ENCODE measurements around the gene AFM. TPM values are rescaled to one million over a fixed set of nuclear protein-coding genes. Genes with fewer than 3 reads are reported as not detected.

Gene AFM
- total and polyA plus RNA-seq, 10 of the 15 experiments (the other 5 are each of a cell fraction or from before 2014, with no cell fraction given): not detected

DNA sequence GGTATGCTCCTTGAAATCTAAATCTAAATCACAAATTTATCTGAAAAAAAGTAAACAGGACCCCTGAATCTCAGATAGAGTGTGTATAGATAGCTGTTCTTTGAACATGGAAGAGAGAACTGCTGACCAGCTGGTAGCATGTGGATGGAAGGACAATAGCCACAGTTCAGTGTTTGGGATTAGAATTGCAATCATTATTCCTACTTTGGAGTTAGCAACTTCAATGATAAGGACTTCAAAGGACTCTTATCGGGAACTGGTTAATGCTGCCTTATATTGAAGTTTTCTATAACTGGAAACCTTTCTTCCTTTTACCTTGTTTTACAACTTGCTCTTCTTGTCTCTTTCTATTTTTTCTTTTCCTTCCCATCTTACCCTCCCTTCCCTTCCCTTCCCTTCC lies 5.0 kb downstream of the AFM start:
- H3K9me3 ChIP-seq (replicated peaks; ENCODE audit: control insufficient read depth, insufficient read depth, low read length): no peaks in the 10 kb centered on the region
- ATAC-seq (no peak), DNase-seq (ENCODE audit: low read depth, low spot score) (no peak), FAIRE-seq (no peak)
- SMC1A ChIA-PET (ENCODE audit: uncharacterized antibody, unreplicated experiment): no interaction called here
- intact Hi-C loops (cut with micrococcal nuclease; ENCODE audit: unreplicated experiment): no loop called here
- H2AFZ ChIP-seq (ENCODE audit: control insufficient read depth, low read depth, low read length): no peak overlapping the region
- no peak overlapping the region for H3K9ac ChIP-seq (ENCODE audit: control insufficient read depth, insufficient read depth, low read length)
- no TSS peak for BruUV-seq (replicated peaks)
- no peaks in the 10 kb centered on the region for H4K20me1 ChIP-seq (ENCODE audit: control insufficient read depth, insufficient read depth)
- TF ChIP-seq, protein P1, sequence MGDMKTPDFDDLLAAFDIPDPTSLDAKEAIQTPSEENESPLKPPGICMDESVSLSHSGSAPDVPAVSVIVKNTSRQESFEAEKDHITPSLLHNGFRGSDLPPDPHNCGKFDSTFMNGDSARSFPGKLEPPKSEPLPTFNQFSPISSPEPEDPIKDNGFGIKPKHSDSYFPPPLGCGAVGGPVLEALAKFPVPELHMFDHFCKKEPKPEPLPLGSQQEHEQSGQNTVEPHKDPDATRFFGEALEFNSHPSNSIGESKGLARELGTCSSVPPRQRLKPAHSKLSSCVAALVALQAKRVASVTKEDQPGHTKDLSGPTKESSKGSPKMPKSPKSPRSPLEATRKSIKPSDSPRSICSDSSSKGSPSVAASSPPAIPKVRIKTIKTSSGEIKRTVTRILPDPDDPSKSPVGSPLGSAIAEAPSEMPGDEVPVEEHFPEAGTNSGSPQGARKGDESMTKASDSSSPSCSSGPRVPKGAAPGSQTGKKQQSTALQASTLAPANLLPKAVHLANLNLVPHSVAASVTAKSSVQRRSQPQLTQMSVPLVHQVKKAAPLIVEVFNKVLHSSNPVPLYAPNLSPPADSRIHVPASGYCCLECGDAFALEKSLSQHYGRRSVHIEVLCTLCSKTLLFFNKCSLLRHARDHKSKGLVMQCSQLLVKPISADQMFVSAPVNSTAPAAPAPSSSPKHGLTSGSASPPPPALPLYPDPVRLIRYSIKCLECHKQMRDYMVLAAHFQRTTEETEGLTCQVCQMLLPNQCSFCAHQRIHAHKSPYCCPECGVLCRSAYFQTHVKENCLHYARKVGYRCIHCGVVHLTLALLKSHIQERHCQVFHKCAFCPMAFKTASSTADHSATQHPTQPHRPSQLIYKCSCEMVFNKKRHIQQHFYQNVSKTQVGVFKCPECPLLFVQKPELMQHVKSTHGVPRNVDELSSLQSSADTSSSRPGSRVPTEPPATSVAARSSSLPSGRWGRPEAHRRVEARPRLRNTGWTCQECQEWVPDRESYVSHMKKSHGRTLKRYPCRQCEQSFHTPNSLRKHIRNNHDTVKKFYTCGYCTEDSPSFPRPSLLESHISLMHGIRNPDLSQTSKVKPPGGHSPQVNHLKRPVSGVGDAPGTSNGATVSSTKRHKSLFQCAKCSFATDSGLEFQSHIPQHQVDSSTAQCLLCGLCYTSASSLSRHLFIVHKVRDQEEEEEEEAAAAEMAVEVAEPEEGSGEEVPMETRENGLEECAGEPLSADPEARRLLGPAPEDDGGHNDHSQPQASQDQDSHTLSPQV (IDR thresholded peaks at IDR 0.05): no peak
- TF ChIP-seq IKZF2 (IDR thresholded peaks at IDR 0.05) (no peak), IRF4 (IDR thresholded peaks at IDR 0.05; ENCODE audit: low read depth, low read length) (no peak), HCFC1 (IDR thresholded peaks at IDR 0.05; ENCODE audit: low read length) (no peak), ASH2L (IDR thresholded peaks at IDR 0.05; ENCODE audit: borderline replicate concordance, low read depth) (no peak), TARDBP (IDR thresholded peaks at IDR 0.05; ENCODE audit: borderline replicate concordance) (no peak), STAT1 (conservative IDR thresholded peaks at IDR 0.05) (no peak)
- TF ChIP-seq, protein P2, sequence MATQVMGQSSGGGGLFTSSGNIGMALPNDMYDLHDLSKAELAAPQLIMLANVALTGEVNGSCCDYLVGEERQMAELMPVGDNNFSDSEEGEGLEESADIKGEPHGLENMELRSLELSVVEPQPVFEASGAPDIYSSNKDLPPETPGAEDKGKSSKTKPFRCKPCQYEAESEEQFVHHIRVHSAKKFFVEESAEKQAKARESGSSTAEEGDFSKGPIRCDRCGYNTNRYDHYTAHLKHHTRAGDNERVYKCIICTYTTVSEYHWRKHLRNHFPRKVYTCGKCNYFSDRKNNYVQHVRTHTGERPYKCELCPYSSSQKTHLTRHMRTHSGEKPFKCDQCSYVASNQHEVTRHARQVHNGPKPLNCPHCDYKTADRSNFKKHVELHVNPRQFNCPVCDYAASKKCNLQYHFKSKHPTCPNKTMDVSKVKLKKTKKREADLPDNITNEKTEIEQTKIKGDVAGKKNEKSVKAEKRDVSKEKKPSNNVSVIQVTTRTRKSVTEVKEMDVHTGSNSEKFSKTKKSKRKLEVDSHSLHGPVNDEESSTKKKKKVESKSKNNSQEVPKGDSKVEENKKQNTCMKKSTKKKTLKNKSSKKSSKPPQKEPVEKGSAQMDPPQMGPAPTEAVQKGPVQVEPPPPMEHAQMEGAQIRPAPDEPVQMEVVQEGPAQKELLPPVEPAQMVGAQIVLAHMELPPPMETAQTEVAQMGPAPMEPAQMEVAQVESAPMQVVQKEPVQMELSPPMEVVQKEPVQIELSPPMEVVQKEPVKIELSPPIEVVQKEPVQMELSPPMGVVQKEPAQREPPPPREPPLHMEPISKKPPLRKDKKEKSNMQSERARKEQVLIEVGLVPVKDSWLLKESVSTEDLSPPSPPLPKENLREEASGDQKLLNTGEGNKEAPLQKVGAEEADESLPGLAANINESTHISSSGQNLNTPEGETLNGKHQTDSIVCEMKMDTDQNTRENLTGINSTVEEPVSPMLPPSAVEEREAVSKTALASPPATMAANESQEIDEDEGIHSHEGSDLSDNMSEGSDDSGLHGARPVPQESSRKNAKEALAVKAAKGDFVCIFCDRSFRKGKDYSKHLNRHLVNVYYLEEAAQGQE (IDR thresholded peaks at IDR 0.05; ENCODE audit: low read depth, low read length): no peak
- TF ChIP-seq, protein P3, sequence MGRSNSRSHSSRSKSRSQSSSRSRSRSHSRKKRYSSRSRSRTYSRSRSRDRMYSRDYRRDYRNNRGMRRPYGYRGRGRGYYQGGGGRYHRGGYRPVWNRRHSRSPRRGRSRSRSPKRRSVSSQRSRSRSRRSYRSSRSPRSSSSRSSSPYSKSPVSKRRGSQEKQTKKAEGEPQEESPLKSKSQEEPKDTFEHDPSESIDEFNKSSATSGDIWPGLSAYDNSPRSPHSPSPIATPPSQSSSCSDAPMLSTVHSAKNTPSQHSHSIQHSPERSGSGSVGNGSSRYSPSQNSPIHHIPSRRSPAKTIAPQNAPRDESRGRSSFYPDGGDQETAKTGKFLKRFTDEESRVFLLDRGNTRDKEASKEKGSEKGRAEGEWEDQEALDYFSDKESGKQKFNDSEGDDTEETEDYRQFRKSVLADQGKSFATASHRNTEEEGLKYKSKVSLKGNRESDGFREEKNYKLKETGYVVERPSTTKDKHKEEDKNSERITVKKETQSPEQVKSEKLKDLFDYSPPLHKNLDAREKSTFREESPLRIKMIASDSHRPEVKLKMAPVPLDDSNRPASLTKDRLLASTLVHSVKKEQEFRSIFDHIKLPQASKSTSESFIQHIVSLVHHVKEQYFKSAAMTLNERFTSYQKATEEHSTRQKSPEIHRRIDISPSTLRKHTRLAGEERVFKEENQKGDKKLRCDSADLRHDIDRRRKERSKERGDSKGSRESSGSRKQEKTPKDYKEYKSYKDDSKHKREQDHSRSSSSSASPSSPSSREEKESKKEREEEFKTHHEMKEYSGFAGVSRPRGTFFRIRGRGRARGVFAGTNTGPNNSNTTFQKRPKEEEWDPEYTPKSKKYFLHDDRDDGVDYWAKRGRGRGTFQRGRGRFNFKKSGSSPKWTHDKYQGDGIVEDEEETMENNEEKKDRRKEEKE (IDR thresholded peaks at IDR 0.05): no peak
- TF ChIP-seq, protein P4, sequence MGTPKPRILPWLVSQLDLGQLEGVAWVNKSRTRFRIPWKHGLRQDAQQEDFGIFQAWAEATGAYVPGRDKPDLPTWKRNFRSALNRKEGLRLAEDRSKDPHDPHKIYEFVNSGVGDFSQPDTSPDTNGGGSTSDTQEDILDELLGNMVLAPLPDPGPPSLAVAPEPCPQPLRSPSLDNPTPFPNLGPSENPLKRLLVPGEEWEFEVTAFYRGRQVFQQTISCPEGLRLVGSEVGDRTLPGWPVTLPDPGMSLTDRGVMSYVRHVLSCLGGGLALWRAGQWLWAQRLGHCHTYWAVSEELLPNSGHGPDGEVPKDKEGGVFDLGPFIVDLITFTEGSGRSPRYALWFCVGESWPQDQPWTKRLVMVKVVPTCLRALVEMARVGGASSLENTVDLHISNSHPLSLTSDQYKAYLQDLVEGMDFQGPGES (IDR thresholded peaks at IDR 0.05): no peak
- TF ChIP-seq, protein P5, sequence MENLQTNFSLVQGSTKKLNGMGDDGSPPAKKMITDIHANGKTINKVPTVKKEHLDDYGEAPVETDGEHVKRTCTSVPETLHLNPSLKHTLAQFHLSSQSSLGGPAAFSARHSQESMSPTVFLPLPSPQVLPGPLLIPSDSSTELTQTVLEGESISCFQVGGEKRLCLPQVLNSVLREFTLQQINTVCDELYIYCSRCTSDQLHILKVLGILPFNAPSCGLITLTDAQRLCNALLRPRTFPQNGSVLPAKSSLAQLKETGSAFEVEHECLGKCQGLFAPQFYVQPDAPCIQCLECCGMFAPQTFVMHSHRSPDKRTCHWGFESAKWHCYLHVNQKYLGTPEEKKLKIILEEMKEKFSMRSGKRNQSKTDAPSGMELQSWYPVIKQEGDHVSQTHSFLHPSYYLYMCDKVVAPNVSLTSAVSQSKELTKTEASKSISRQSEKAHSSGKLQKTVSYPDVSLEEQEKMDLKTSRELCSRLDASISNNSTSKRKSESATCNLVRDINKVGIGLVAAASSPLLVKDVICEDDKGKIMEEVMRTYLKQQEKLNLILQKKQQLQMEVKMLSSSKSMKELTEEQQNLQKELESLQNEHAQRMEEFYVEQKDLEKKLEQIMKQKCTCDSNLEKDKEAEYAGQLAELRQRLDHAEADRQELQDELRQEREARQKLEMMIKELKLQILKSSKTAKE (IDR thresholded peaks at IDR 0.05; ENCODE audit: low read depth, poor library complexity, severe bottlenecking): no peak
- WGBS (ENCODE audit: insufficient coverage, insufficient replicate concordance, low lambda C conversion rate, missing lambda C conversion rate): 80% methylated on average over 1 of the region's 1 CpG
- no peak overlapping the region for H3K4me2 ChIP-seq (ENCODE audit: control insufficient read depth, insufficient read depth)
- H3K79me2 ChIP-seq (ENCODE audit: control insufficient read depth, insufficient read depth, low read length): no peaks in the 10 kb centered on the region
- in situ Hi-C loops (cut with MboI): no loop called here
- H3K27ac ChIP-seq (ENCODE audit: control insufficient read depth, insufficient read depth): no peak overlapping the region
- H3K36me3 ChIP-seq (ENCODE audit: control insufficient read depth in 2 of 2, insufficient read depth in 2 of 2, low read length in 1 of 2): no peaks in the 10 kb centered on the region
- H3K4me1 ChIP-seq (ENCODE audit: control insufficient read depth, insufficient read depth, low read length): no peaks in the 10 kb centered on the region
- RAD21 ChIA-PET (ENCODE audit: unreplicated experiment): no interaction called here
- H3K4me3 ChIP-seq: no peak overlapping the region
- CTCF ChIA-PET: interaction anchor here (0.6 kb wide), 1 partner anchor 25 kb away, joined by 3 read pairs; no protein-coding TSS in a partner anchor
- POLR2A ChIA-PET: no interaction called here
- no peaks in the 10 kb centered on the region; a peak in 1 of 4 replicates for H3K27me3 ChIP-seq (replicated peaks in 1 of 2; ENCODE audit: control insufficient read depth in 2 of 2, insufficient read depth in 2 of 2, low read length in 1 of 2)
